HG03060 (cell line): ENCODE results near the gene PAX2.

Source experiments
- ATAC-seq: cut with Tn5 transposase; IDR thresholded peaks from one replicate; pipeline ENCODE4 v1.9.1; 2021; ENCODE audit warnings: low read depth, moderate number of reproducible peaks; ENCODE audit not compliant: unreplicated experiment

Gene PAX2

GRCh38 chr10:100737355-100738054 is 7.9 kb upstream of the PAX2 start:
- ATAC-seq: no peak

- ATAC-seq: no peak
These were observed 7.1 kb upstream of the PAX2 start for GRCh38 chr10:100738055-100738827.

GRCh38 chr10:100739517-100740368 is 5.6 kb upstream of the PAX2 start:
- no peak for ATAC-seq

- no peak for ATAC-seq
These were observed 4.7 kb upstream of the PAX2 start for GRCh38 chr10:100740476-100741377.

GRCh38 chr10:100741378-100742075 is 3.9 kb upstream of the PAX2 start:
- no peak for ATAC-seq

- ATAC-seq: no peak
These were observed 3.2 kb upstream of the PAX2 start for GRCh38 chr10:100742076-100742771.

- no peak for ATAC-seq
These were observed 2.4 kb upstream of the PAX2 start for GRCh38 chr10:100742936-100743335.

GRCh38 chr10:100743626-100744135 is 1.7 kb upstream of the PAX2 start:
- no peak for ATAC-seq

GRCh38 chr10:100744136-100744986 is 1.0 kb upstream of the PAX2 start:
- ATAC-seq: no peak

- no peak for ATAC-seq
These were observed 751 bp downstream of the PAX2 start for GRCh38 chr10:100745882-100746783.

GRCh38 chr10:100746784-100747455 is 1.5 kb downstream of the PAX2 start:
- no peak for ATAC-seq

GRCh38 chr10:100747456-100748230 is 2.3 kb downstream of the PAX2 start:
- no peak for ATAC-seq

- ATAC-seq: no peak
These were observed 3.1 kb downstream of the PAX2 start for GRCh38 chr10:100748231-100749058.

GRCh38 chr10:100749059-100749308 is 3.6 kb downstream of the PAX2 start:
- no peak for ATAC-seq
